C4-2B (cell line): ENCODE measurements around the gene SLC2A10.

Experiments
- H3K27ac ChIP-seq: fragments of 450-650 bp; 2 replicates; pipeline ENCODE4 v1.5.1; 2017
- CTCF ChIP-seq: fragments of 450-650 bp; conservative IDR thresholded peaks from 2 replicates; pipeline ENCODE4 v1.5.1; 2017; ENCODE audit warnings: mild to moderate bottlenecking
- ZFX ChIP-seq: fragments of 450-650 bp; IDR thresholded peaks from 2 replicates; pipeline ENCODE4 v1.6.1; 2017

The SLC2A10 gene

GRCh38 chr20:46710153-46710913 lies 884 bp downstream of the SLC2A10 start:
- no peak overlapping the region for H3K27ac ChIP-seq
- no peak for TF ChIP-seq ZFX
- TF ChIP-seq CTCF = no peak

GRCh38 chr20:46712056-46712636 lies 2.7 kb downstream of the SLC2A10 start:
- TF ChIP-seq CTCF (no peak), ZFX (no peak)

GRCh38 chr20:46713957-46714834 lies 4.7 kb downstream of the SLC2A10 start:
- peak overlapping the region; percentile 80 for H3K27ac ChIP-seq
- TF ChIP-seq CTCF (no peak), ZFX (no peak)

More at GRCh38 chr20:46712056-46712636, 2.7 kb downstream of the SLC2A10 start:
- no peak overlapping the region for H3K27ac ChIP-seq

- H3K27ac ChIP-seq = peak overlapping the region; percentile 80
- no peak for TF ChIP-seq ZFX
- no peak; the same call in 1 of the 2 replicates for TF ChIP-seq CTCF
These were observed 5.9 kb downstream of the SLC2A10 start for GRCh38 chr20:46715292-46715756.

- H3K27ac ChIP-seq = no peak overlapping the region
- no peak for TF ChIP-seq CTCF
- no peak for TF ChIP-seq ZFX
These were observed 8.5 kb downstream of the SLC2A10 start for GRCh38 chr20:46717818-46718541.

GRCh38 chr20:46720019-46720418 lies 10.6 kb downstream of the SLC2A10 start:
- H3K27ac ChIP-seq = no peak overlapping the region
- no peak for TF ChIP-seq CTCF
- TF ChIP-seq ZFX = no peak
